HG03045 (cell line): ENCODE results near the gene ZNF117.
"Not testable (repeated sequence)": the region's sequence is repeated elsewhere in the genome, so short reads cannot be mapped to it uniquely, and the experiment has no call there.

Source experiments
- ATAC-seq: cut with Tn5 transposase; IDR thresholded peaks from one replicate; pipeline ENCODE4 v1.9.1; 2021; ENCODE audit warnings: mild to moderate bottlenecking, moderate library complexity; ENCODE audit not compliant: unreplicated experiment

The ZNF117 gene

DNA sequence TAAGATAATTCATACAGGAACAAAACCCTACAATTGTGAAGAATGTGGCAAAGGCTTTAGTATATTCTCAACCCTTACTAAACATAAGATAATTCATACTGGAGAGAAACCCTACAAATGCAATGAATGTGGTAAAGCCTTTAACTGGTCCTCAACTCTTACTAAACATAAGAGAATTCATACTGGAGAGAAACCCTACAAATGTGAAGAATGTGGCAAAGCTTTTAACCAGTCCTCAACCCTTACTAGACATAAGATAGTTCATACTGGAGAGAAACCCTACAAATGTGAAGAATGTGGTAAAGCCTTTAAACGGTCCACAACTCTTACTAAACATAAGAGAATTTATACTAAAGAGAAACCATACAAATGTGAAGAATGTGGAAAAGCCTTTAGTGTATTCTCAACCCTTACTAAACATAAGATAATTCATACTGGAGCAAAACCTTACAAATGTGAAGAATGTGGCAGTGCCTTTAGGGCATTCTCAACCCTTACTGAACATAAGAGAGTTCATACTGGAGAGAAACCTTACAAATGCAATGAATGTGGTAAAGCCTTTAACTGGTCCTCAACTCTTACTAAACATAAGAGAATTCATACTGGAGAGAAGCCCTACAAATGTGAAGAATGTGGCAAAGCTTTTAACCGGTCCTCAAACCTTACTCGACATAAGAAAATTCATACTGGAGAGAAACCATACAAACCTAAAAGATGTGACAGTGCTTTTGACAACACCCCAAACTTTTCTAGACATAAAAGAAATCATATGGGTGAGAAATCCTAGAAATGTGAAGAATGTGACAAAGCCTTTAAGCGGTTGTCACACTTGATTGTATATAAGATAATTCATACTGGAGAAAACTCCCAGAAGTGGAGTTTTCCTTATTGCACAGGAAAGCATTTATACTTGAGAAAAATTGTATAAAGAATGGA lies 62.3 kb downstream of the ZNF117 start:
- not testable (repeated sequence) for ATAC-seq
